Naive thymus-derived CD4-positive, alpha-beta T cell (primary cell): ENCODE measurements around the gene TRAF4. TPM values are rescaled to one million over a fixed set of nuclear protein-coding genes. Genes with fewer than 3 reads are reported as not detected.
A peak's percentile ranks its signal among the peaks of the same experiment; 100 is the strongest.

Experiments
- ATAC-seq: fragments of 150-1000 bp; cut with Tn5 transposase; 2 replicates; pipeline ENCODE4 v1.10.0; 2021; ENCODE audit warnings: mild to moderate bottlenecking, moderate library complexity
- CTCF ChIA-PET: fragments of 350-600 bp; sonication (Branson Sonifier 250); formaldehyde crosslinking; loops from one replicate; lab custom pipeline; 2021; ENCODE audit warnings: antibody characterized with exemption; lab: Charles Lee
- POLR2A ChIA-PET: fragments of 350-600 bp; sonication (Branson Sonifier 250); formaldehyde crosslinking; loops from one replicate; lab custom pipeline; 2021; ENCODE audit warnings: antibody characterized with exemption, inconsistent platforms; lab: Charles Lee
- DNase-seq, 9 donors: peaks; one replicate each; pipeline versions ENCODE4 v3.0.0 to v3.0.0-alpha.2; 2020 to 2022; ENCODE audit warnings: mixed read lengths in 1 of 9
- H3K27ac ChIP-seq: one replicate; pipeline ENCODE4 v1.7.0; 2013; ENCODE audit warnings: mild to moderate bottlenecking, low read depth, low read length, moderate library complexity
- H3K27me3 ChIP-seq, 2 donors: one replicate each; pipeline ENCODE4 v1.7.0; 2013; ENCODE audit warnings: low read length in 2 of 2, mild to moderate bottlenecking in 2 of 2, moderate library complexity in 2 of 2; ENCODE audit not compliant: control insufficient read depth in 2 of 2, insufficient read depth in 2 of 2
- H3K36me3 ChIP-seq, 3 experiments: 1 replicate in 2 of 3; 2 replicates in 1 of 3; pipeline ENCODE4 v1.7.0; 2013; ENCODE audit warnings: low read length in 3 of 3, mild to moderate bottlenecking in 3 of 3, moderate library complexity in 1 of 3; ENCODE audit not compliant: insufficient read depth in 3 of 3, control insufficient read depth in 2 of 3
- H3K4me1 ChIP-seq, 2 donors: one replicate each; pipeline ENCODE4 v1.7.0; 2013; ENCODE audit warnings: low read length in 2 of 2, mild to moderate bottlenecking in 2 of 2, moderate library complexity in 1 of 2; ENCODE audit not compliant: control insufficient read depth in 2 of 2, insufficient read depth in 2 of 2
- H3K4me3 ChIP-seq: 2 replicates; pipeline ENCODE4 v1.7.0; 2013; ENCODE audit warnings: mild to moderate bottlenecking, low read length
- H3K9me3 ChIP-seq, 3 experiments: 1 replicate in 2 of 3; 2 replicates in 1 of 3; pipeline ENCODE4 v1.7.0; 2013; ENCODE audit warnings: low read length in 3 of 3; ENCODE audit not compliant: control insufficient read depth in 2 of 3
- H3K27ac Mint-ChIP-seq, 9 donors: one replicate each; pipeline ENCODE4 v1.8.0; 2020 to 2022; ENCODE audit warnings: mixed read lengths in 9 of 9, mild to moderate bottlenecking in 8 of 9, moderate library complexity in 5 of 9, inconsistent platforms in 2 of 9
- H3K27me3 Mint-ChIP-seq, 5 donors: one replicate each; pipeline ENCODE4 v1.8.0; 2021 to 2022; ENCODE audit warnings: mixed read lengths in 5 of 5, mild to moderate bottlenecking in 1 of 5
- H3K36me3 Mint-ChIP-seq, 5 donors: one replicate each; pipeline ENCODE4 v1.8.0; 2020 to 2022; ENCODE audit warnings: mixed read lengths in 5 of 5, mild to moderate bottlenecking in 3 of 5, inconsistent platforms in 1 of 5
- H3K4me1 Mint-ChIP-seq, 7 donors: one replicate each; pipeline ENCODE4 v1.8.0; 2020 to 2022; ENCODE audit warnings: mixed read lengths in 7 of 7, mild to moderate bottlenecking in 3 of 7, inconsistent platforms in 1 of 7
- H3K4me3 Mint-ChIP-seq, 10 donors: one replicate each; pipeline ENCODE4 v1.8.0; 2020 to 2022; ENCODE audit warnings: mild to moderate bottlenecking in 10 of 10, mixed read lengths in 10 of 10, moderate library complexity in 6 of 10, inconsistent platforms in 2 of 10
- H3K9me3 Mint-ChIP-seq, 11 donors: one replicate each; pipeline ENCODE4 v1.8.0; 2020 to 2022; ENCODE audit warnings: mixed read lengths in 11 of 11, mild to moderate bottlenecking in 4 of 11, inconsistent platforms in 1 of 11, moderate library complexity in 1 of 11
- intact Hi-C, 2 donors: fragments of 100-400 bp; cut with micrococcal nuclease; formaldehyde crosslinking; loops; one replicate each; pipeline ENCODE4 v1.15.1; 2023
- polyA plus RNA-seq, 2 donors: library from polyadenylated mRNA; unstranded; fragments of 300-500 nt; fragmentation: Illumina TruSeq; gene quantifications; one replicate each; pipeline ENCODE4 v1.2.3, GENCODE V29; 2021
- total RNA-seq, 6 experiments: library from RNA in 5 of 6; stranded (reverse) in 5 of 6; gene quantifications; 1 replicate in 5 of 6; 2 replicates in 1 of 6; pipeline ENCODE4 v1.2.3 and lab custom pipeline; 2021 to 2026

TRAF4 gene
- total and polyA plus RNA-seq, 7 experiments from 2014 or later, result 1.3 to 228 (median 25.6) TPM

- Histone ChIP-seq H3K27me3 (no peaks in the 10 kb centered on the region), H3K4me1 (no peaks in the 10 kb centered on the region), H3K9me3 (no peaks in the 10 kb centered on the region), H3K27ac (no peak overlapping the region), H3K36me3 (peaks cover 0 to 41% (median 21%) of the 10 kb centered on the region in 3 experiments), H3K4me3 (no peak overlapping the region)
- Mint-ChIP-seq H3K4me1 (peaks cover 0 to 14% (median 4%) of the 10 kb centered on the region in 7 donors), H3K4me3 (no peak overlapping the region), H3K27me3 (no peaks in the 10 kb centered on the region), H3K27ac (peak overlapping the region in 6 of 9 donors; percentile 26 to 79 (median 50)), H3K9me3 (no peaks in the 10 kb centered on the region), H3K36me3 (peaks cover 0 to 27% (median 9%) of the 10 kb centered on the region in 5 donors)
- CTCF ChIA-PET, result interaction anchor here (0.7 to 2.1 kb wide), 2 partner anchors 29 to 123 kb away, joined by 3 to 7 read pairs; partner anchors contain the start of gene TLCD1
- DNase-seq (no peak), ATAC-seq (no peak)
- intact Hi-C loops, result no loop called here
- POLR2A ChIA-PET, result interaction anchor here (0.5 to 1.6 kb wide), 2 partner anchors 29 to 45 kb away, joined by 3 to 7 read pairs; no protein-coding TSS in a partner anchor
These were observed 12.4 kb downstream of the TRAF4 start for GRCh38 chr17:28756049-28756804.

DNA sequence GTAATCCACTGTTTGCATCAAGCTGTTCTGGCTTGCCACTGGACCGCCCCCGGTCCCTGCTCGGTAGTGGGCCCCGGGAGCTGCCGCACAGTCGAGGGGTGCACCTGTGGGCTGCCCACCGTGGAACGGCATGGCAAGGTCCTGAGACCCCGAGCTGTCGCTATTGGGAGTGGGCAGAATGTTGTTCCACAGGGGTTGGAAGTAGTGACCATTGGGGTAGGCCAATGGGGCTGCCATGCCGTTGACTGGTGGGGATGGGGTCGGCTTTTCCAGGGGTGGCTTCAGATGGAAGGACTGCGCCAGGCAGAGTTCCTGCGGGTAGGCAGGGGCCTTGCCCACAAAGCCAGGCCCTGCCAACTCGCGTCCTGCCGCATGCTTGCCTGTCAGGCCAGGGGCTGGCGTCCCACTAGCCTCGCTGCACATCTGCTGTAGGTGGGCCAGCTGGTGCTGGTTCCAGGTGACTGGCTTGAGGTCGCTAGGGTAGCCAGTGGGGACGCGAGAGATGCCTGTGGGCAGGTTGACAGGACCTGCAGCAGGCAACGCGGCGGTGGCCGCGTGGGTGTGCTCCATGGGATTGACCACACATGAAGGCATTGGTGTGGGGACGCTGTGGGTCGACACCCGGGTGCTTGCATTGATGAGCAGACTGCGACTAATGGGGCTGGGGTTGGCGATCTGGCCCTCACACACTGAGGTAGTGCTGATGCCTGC is 14.8 kb downstream of the TRAF4 start:
- peak overlapping the region in 1 of 9 donors; percentile 30 for H3K27ac Mint-ChIP-seq
- POLR2A ChIA-PET, result no interaction called here
- no peak overlapping the region for H3K4me3 ChIP-seq

DNA sequence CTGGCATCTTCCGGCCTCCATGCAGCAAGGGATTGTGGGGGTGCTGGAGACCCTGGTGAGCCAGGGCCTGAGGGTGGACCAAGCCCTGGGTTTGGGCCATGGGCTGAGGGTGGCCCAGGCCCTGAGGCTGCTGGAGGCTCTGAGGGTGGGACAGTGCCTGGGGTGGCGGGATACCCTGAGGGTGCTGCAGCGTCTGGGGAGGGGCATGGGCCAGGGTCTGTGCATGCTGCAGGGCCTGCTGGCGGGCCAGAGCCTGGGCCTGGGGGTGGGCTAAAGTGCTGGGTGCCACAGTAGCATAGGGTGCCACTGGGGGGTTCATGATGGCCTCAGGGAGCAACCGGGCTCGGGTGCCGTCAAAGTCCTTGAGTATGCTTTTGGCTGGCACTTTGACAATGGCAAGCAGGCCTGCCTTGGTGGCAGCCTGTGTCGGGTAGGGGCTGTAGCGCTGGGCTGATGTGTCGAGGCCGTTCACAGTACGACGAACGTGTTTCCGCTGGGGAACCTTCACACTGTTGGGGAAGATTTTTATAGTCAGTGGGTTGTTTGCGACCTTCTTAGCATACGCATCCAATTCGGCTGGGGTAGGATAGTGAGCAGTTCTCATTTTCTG is 15.6 kb downstream of the TRAF4 start:
- Mint-ChIP-seq H3K4me1 (peaks cover 4 to 16% (median 9%) of the 10 kb centered on the region in 7 donors), H3K36me3 (peaks cover 0 to 39% (median 9%) of the 10 kb centered on the region in 5 donors), H3K4me3 (no peak overlapping the region), H3K27ac (peak overlapping the region in 1 of 9 donors; percentile 30), H3K9me3 (no peaks in the 10 kb centered on the region), H3K27me3 (no peaks in the 10 kb centered on the region)
- ATAC-seq (no peak), DNase-seq (no peak)
- Histone ChIP-seq H3K4me1 (no peaks in the 10 kb centered on the region), H3K36me3 (peaks cover 0 to 55% (median 27%) of the 10 kb centered on the region in 3 experiments), H3K4me3 (no peak overlapping the region), H3K9me3 (no peaks in the 10 kb centered on the region), H3K27me3 (no peaks in the 10 kb centered on the region), H3K27ac (no peak overlapping the region)
- CTCF ChIA-PET, result no interaction called here
- POLR2A ChIA-PET, result no interaction called here
- intact Hi-C loops, result no loop called here

More for the DNA sequence above, 14.8 kb downstream of the TRAF4 start:
- Mint-ChIP-seq H3K27me3 (no peaks in the 10 kb centered on the region), H3K4me3 (no peak overlapping the region), H3K36me3 (peaks cover 0 to 35% (median 9%) of the 10 kb centered on the region in 5 donors), H3K4me1 (peaks cover 0 to 13% (median 5%) of the 10 kb centered on the region in 7 donors), H3K9me3 (no peaks in the 10 kb centered on the region)
- peaks cover 0 to 55% (median 27%) of the 10 kb centered on the region in 3 experiments for H3K36me3 ChIP-seq
- CTCF ChIA-PET, result interaction anchor here (2.1 kb wide), 1 partner anchor 32 kb away, joined by 7 read pairs; the partner anchor contains the start of gene TLCD1
- no peaks in the 10 kb centered on the region for H3K4me1 ChIP-seq
- no peak overlapping the region for H3K27ac ChIP-seq
- no peaks in the 10 kb centered on the region for H3K9me3 ChIP-seq
- DNase-seq (no peak), ATAC-seq (no peak)
- no peaks in the 10 kb centered on the region for H3K27me3 ChIP-seq
- intact Hi-C loops, result no loop called here

DNA sequence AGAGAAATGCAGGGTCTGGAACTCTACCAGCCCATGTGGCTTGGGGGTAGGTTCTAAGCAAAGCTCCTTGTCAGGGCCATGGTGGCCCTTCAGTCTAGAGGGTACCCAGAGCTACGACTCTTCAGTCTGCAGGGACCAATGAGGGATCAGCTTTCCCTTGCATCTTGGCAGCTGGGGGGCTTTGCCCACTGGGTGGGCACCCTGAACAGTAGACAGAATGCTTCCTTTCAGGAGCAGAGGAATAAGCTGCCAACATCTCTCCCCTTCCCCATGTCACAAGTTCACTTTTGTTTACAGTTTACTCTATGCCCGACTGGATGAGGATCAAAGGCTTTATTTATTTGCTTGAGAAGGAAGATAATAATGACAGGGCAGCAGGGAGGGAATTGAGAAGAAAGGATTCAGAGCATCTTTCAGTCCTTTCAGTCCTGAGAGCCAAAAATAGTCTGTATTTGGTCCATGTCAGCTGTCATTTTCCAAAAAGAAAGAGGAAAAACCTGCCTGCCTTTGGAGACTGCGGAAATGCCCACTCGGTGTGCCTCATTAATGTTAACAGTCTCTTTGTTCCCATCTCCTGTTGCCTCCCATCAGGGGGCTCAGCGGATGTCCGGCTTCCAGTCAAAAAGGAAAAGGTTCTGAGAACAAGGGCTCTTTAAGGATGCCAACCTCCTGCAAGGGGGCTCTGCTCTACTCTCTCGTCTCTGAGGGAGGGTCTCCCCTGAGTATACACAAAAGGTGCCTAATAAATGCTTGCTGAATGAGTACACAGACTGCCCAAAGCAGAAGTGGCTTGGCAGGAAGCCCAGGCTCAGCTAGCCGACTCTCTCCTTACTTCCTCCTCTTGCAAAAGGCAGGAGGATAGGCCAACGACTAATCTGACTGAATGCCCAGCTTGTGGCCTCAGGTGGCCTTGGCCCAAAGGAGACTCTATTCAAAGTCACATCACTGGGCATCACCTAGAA is 17.1 kb downstream of the TRAF4 start:
- POLR2A ChIA-PET, result interaction anchor here (0.6 to 1.2 kb wide), 8 partner anchors 12 to 416 kb away, joined by 3 to 4 read pairs (median 3); partner anchors contain the start of gene FAM222B
- Histone ChIP-seq H3K36me3 (peaks cover 0 to 68% (median 27%) of the 10 kb centered on the region in 3 experiments), H3K9me3 (no peaks in the 10 kb centered on the region), H3K4me3 (no peak overlapping the region), H3K27me3 (no peaks in the 10 kb centered on the region), H3K27ac (no peak overlapping the region), H3K4me1 (no peaks in the 10 kb centered on the region)
- H3K27me3 Mint-ChIP-seq, result no peaks in the 10 kb centered on the region
- H3K4me1 Mint-ChIP-seq, result peaks cover 4 to 22% (median 9%) of the 10 kb centered on the region in 7 donors
- no peak overlapping the region for H3K4me3 Mint-ChIP-seq
- ATAC-seq (peak; percentile 50), DNase-seq (no peak)
- no peaks in the 10 kb centered on the region for H3K9me3 Mint-ChIP-seq
- H3K27ac Mint-ChIP-seq, result no peak overlapping the region
- peaks cover 5 to 38% (median 9%) of the 10 kb centered on the region in 5 donors for H3K36me3 Mint-ChIP-seq
- CTCF ChIA-PET, result interaction anchor here (0.6 to 4.7 kb wide), 9 partner anchors 19 to 157 kb away, joined by 3 to 54 read pairs (median 4); partner anchors contain the start of gene DHRS13
- intact Hi-C loops, result loop anchor here in 1 of 2 donors (10.0 kb wide), 1 partner anchor 54 kb away; no protein-coding TSS in a partner anchor

DNA sequence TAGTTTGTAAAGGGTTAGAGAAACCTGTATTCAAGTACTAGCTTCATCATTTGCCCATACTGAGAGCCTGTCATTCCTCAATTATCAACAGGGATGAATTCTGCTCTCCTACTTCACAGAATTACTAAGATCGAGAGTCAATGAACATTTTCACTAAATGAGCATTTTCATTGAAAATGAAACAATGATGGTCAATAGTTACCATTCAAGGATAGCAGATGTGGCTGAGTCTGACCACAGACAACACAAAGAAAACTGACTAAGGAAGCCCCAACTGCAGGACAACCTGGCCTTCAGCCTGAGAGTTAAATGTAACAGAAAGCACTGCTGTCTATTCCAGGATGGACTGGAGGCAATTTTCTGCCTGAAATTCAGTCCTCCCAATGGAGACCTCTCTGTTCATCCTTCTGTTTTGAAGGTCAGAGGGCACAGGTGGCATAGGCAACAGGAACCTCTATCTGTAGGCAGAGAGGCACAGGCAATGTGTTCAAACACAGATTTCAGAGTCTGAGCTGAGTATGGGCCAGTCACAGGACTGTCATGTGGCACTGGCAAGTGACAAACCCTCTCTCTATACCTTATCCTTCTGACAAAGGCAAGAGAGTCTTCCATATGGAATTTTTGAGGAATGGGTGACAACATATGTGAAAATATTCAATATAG is 19.5 kb downstream of the TRAF4 start:
- DNase-seq, result no peak
- ChIA-PET CTCF (interaction anchor here (0.6 to 5.3 kb wide), 38 partner anchors 9 to 354 kb away, joined by 3 to 54 read pairs (median 5); partner anchors contain the start of genes DHRS13, FAM222B, FLOT2 and PHF12), POLR2A (interaction anchor here (0.6 to 2.9 kb wide), 14 partner anchors 18 to 266 kb away, joined by 3 to 15 read pairs (median 5); partner anchors contain the start of genes DHRS13, FLOT2 and RPL23A)
- H3K4me3 ChIP-seq, result no peak overlapping the region
- no peaks in the 10 kb centered on the region for H3K27me3 Mint-ChIP-seq
- peaks cover 4 to 15% (median 6%) of the 10 kb centered on the region in 7 donors for H3K4me1 Mint-ChIP-seq
- H3K9me3 ChIP-seq, result no peaks in the 10 kb centered on the region
- peak; percentile 35 for ATAC-seq
- H3K4me1 ChIP-seq, result no peaks in the 10 kb centered on the region
- peaks cover 3 to 25% (median 4%) of the 10 kb centered on the region in 5 donors for H3K36me3 Mint-ChIP-seq
- intact Hi-C loops, result loop anchor here (1.0 to 10.0 kb wide), 11 partner anchors 36 to 354 kb away; partner anchors contain the start of genes DHRS13 (in 2 of the 2), FAM222B (in 2 of the 2) and FLOT2 (in 1 of the 2)
- H3K27ac Mint-ChIP-seq, result peak overlapping the region in 3 of 9 donors; percentile 6 to 92 (median 63)
- H3K27ac ChIP-seq, result no peak overlapping the region
- H3K9me3 Mint-ChIP-seq, result peaks cover 0 to 2% (median 0%) of the 10 kb centered on the region in 11 donors
- no peaks in the 10 kb centered on the region for H3K27me3 ChIP-seq
- peaks cover 0 to 68% (median 28%) of the 10 kb centered on the region in 3 experiments for H3K36me3 ChIP-seq
- no peak overlapping the region for H3K4me3 Mint-ChIP-seq
